Heart left ventricle (tissue), 13 donors: ENCODE measurements around the gene NELFCD.

ENCODE experiments used
- POLR2A ChIP-seq, 2 donors: fragments of 450-650 bp; IDR thresholded peaks; one replicate each; pipeline ENCODE4 v1.6.1; 2017; ENCODE audit warnings: antibody characterized with exemption in 2 of 2, mild to moderate bottlenecking in 2 of 2, moderate library complexity in 2 of 2
- TF ChIP-seq, protein P1 (sequence below), 12 donors: fragments of 200-600 bp; sonication (generic) in 4 of 12; IDR thresholded peaks; one replicate each; pipeline versions ENCODE4 v1.5.0 to v1.8.0; 2018 to 2022; ENCODE audit warnings: antibody characterized with exemption in 12 of 12, mild to moderate bottlenecking in 5 of 12
- donor health status: ischemic (EF 13 %, LVEDD 7.1; RV severe dilation, severe dysfunction).
- donor health status: DM: no; HTN: yes; CAD: no.
- donor health status: DM: no; HTN: no; CAD: no.
- donor health status: ischemic (EF 25% LVEDD 6.9; RV normal size, moderate dysfunction).
- donor health status: ischemic (EF 25% LVEDD 5.7; RV mildly dilated, moderate dysfunction).
- donor health status: ischemic (EF 35%, LVEDD 5.7; RV mildly dilated, moderate dysfunction).
- donor health status: nonischemic (EF 11% LVEDD 7.7; RV severe dilation, severe dysfunction).
- donor health status: DM: yes; HTN: yes; CAD: no.
- donor health status: PGD.
- donor health status: ischemic (EF 29% LVEDD 5.4; RV normal size, mild dysfunction).
- donor health status: nonischemic (EF 23%, LVEDD 6.1; RV moderate dilation, normal function).

GRCh38 chr20:59004493-59004762, 23.4 kb downstream of the NELFCD start:
- no peak for TF ChIP-seq POLR2A (IDR thresholded peaks at IDR 0.05)
- TF ChIP-seq, protein P1, sequence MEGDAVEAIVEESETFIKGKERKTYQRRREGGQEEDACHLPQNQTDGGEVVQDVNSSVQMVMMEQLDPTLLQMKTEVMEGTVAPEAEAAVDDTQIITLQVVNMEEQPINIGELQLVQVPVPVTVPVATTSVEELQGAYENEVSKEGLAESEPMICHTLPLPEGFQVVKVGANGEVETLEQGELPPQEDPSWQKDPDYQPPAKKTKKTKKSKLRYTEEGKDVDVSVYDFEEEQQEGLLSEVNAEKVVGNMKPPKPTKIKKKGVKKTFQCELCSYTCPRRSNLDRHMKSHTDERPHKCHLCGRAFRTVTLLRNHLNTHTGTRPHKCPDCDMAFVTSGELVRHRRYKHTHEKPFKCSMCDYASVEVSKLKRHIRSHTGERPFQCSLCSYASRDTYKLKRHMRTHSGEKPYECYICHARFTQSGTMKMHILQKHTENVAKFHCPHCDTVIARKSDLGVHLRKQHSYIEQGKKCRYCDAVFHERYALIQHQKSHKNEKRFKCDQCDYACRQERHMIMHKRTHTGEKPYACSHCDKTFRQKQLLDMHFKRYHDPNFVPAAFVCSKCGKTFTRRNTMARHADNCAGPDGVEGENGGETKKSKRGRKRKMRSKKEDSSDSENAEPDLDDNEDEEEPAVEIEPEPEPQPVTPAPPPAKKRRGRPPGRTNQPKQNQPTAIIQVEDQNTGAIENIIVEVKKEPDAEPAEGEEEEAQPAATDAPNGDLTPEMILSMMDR (IDR thresholded peaks at IDR 0.05) = no peak
